HepG2 (cell line): Measurements from ENCODE around the gene TH. TPM values are rescaled to one million over a fixed set of nuclear protein-coding genes. Genes with fewer than 3 reads are reported as not detected.

Experiments
- CHD2 ChIP-seq: IDR thresholded peaks from 2 replicates; pipeline ENCODE4 v1.6.1; 2011; ENCODE audit warnings: low read depth, low read length, improper control_type of control experiment
- EHMT2 ChIP-seq: fragments of 200-600 bp; sonication (generic); IDR thresholded peaks from 2 replicates; pipeline ENCODE4 v1.7.0; 2017; ENCODE audit warnings: antibody characterized with exemption, low read depth, low read length, borderline replicate concordance
- FOXJ3 ChIP-seq: sonication (generic); formaldehyde crosslinking; IDR thresholded peaks from 2 replicates; pipeline ENCODE4 v1.4.0; 2020; ENCODE audit warnings: missing genetic modification reagents, mild to moderate bottlenecking, borderline replicate concordance
- HBP1 ChIP-seq: IDR thresholded peaks from 2 replicates; pipeline ENCODE4 v1.6.1; 2016; ENCODE audit warnings: low read depth, control low read depth
- KMT2B ChIP-seq: IDR thresholded peaks from 2 replicates; pipeline ENCODE4 v1.6.1; 2016; ENCODE audit warnings: missing genetic modification reagents, missing compliant biosample characterization
- MAF1 ChIP-seq: sonication (generic); formaldehyde crosslinking; IDR thresholded peaks from 2 replicates; pipeline ENCODE4 v1.5.0; 2020; ENCODE audit warnings: missing genetic modification reagents, borderline replicate concordance
- MEF2D ChIP-seq: sonication (generic); formaldehyde crosslinking; IDR thresholded peaks from 2 replicates; pipeline ENCODE4 v1.5.1; 2020; ENCODE audit warnings: mild to moderate bottlenecking, missing genetic modification reagents
- MTERF4 ChIP-seq: sonication (generic); formaldehyde crosslinking; IDR thresholded peaks from 2 replicates; pipeline ENCODE4 v1.8.0; 2023; ENCODE audit warnings: mild to moderate bottlenecking, missing genetic modification reagents
- NR3C1 ChIP-seq: sonication (generic); formaldehyde crosslinking; IDR thresholded peaks from 2 replicates; pipeline ENCODE4 v1.4.0; 2020; ENCODE audit warnings: missing genetic modification reagents
- RBAK ChIP-seq: sonication (generic); formaldehyde crosslinking; IDR thresholded peaks from 2 replicates; pipeline ENCODE4 v1.5.1; 2020; ENCODE audit warnings: mild to moderate bottlenecking, missing genetic modification reagents
- RELA ChIP-seq: sonication (generic); formaldehyde crosslinking; IDR thresholded peaks from 2 replicates; pipeline ENCODE4 v1.4.0; 2020; ENCODE audit warnings: missing genetic modification reagents
- SOX13 ChIP-seq, 3 experiments: fragments of 450-650 bp in 1 of 3; sonication (generic) in 1 of 3; formaldehyde crosslinking in 1 of 3; IDR thresholded peaks in 2 of 3; conservative IDR thresholded peaks in 1 of 3; 2 replicates each; pipeline versions ENCODE4 v1.5.0 to v1.6.1; 2016 to 2020; ENCODE audit warnings: antibody characterized with exemption in 1 of 3, mild to moderate bottlenecking in 1 of 3, missing compliant biosample characterization in 1 of 3, missing genetic modification reagents in 1 of 3, moderate library complexity in 1 of 3
- TBX3 ChIP-seq: fragments of 450-650 bp; IDR thresholded peaks from 2 replicates; pipeline ENCODE4 v1.6.1; 2017; ENCODE audit warnings: antibody characterized with exemption, mild to moderate bottlenecking, inconsistent platforms, borderline replicate concordance
- TRIM24 ChIP-seq: sonication (generic); formaldehyde crosslinking; IDR thresholded peaks from 2 replicates; pipeline ENCODE4 v1.8.0; 2022; ENCODE audit warnings: mild to moderate bottlenecking, missing genetic modification reagents
- ZHX1 ChIP-seq: sonication (generic); formaldehyde crosslinking; IDR thresholded peaks from 2 replicates; pipeline ENCODE4 v1.8.1; 2022; ENCODE audit warnings: low read depth, mild to moderate bottlenecking, missing genetic modification reagents
- ZMYM2 ChIP-seq: sonication (generic); formaldehyde crosslinking; IDR thresholded peaks from 2 replicates; pipeline ENCODE4 v1.8.0; 2022; ENCODE audit warnings: mild to moderate bottlenecking, missing genetic modification reagents
- ZNF12 ChIP-seq: sonication (generic); formaldehyde crosslinking; IDR thresholded peaks from 2 replicates; pipeline ENCODE4 v1.5.0; 2020; ENCODE audit warnings: missing genetic modification reagents
- ZNF253 ChIP-seq: sonication (generic); formaldehyde crosslinking; IDR thresholded peaks from 2 replicates; pipeline ENCODE4 v1.8.0; 2022; ENCODE audit warnings: mild to moderate bottlenecking, missing genetic modification reagents, borderline replicate concordance
- ZNF34 ChIP-seq: sonication (generic); formaldehyde crosslinking; IDR thresholded peaks from 2 replicates; pipeline ENCODE4 v1.4.0; 2020; ENCODE audit warnings: mild to moderate bottlenecking, missing genetic modification reagents, borderline replicate concordance
- ZNF569 ChIP-seq: sonication (generic); formaldehyde crosslinking; IDR thresholded peaks from 2 replicates; pipeline ENCODE4 v1.5.0; 2020; ENCODE audit warnings: mild to moderate bottlenecking, missing genetic modification reagents, moderate library complexity, borderline replicate concordance
- ZUFSP ChIP-seq: sonication (generic); formaldehyde crosslinking; IDR thresholded peaks from 2 replicates; pipeline ENCODE4 v1.9.0; 2021; ENCODE audit warnings: missing genetic modification reagents, mild to moderate bottlenecking, borderline replicate concordance
- polyA plus RNA-seq, 8 experiments: library from polyadenylated mRNA; depleted of rRNA in 3 of 8; stranded (reverse) in 7 of 8; unstranded in 1 of 8; fragments of >200 nt; fragmentation: Illumina TruSeq in 4 of 8; extraction: Trizol in 4 of 8; gene quantifications; 2 replicates each; pipeline versions ENCODE4 v1.2.1 to v1.2.3, GENCODE V29; 2011 to 2016; ENCODE audit warnings: low read depth in 4 of 8, missing spikeins in 1 of 8, mixed read lengths in 1 of 8; ENCODE audit not compliant: insufficient read depth in 1 of 8
- total RNA-seq, 5 experiments: library from RNA; depleted of rRNA; stranded (reverse); fragments of >200 nt; fragmentation: Illumina TruSeq; extraction: Trizol; gene quantifications; 2 replicates each; pipeline ENCODE4 v1.2.3, GENCODE V29; 2016; ENCODE audit warnings: low read depth in 1 of 5

The TH gene
- total and polyA plus RNA-seq, 2 of the 13 experiments (the other 11 are each of a cell fraction or from before 2014, with no cell fraction given) = 0.36 TPM; not detected in 1

GRCh38 chr11:2128511-2129307 is 42.9 kb downstream of the TH start (continued):
- TF ChIP-seq SOX13 (IDR thresholded peaks at IDR 0.05) (peak; percentile 26; the same call in 1 of the 2 replicates), SOX13 (CRISPR knock-in tag; conservative IDR thresholded peaks at IDR 0.05 in 1 of 2, IDR thresholded peaks at IDR 0.05 in 1 of 2) (no peak), KMT2B (CRISPR knock-in tag) (0 out of 2 replicates have a peak, but pooled peaks have one; percentile 22), CHD2 (no peak), HBP1 (CRISPR knock-in tag) (peak; percentile 32; the same call in 1 of the 2 replicates), NR3C1 (CRISPR knock-in tag) (no peak), FOXJ3 (CRISPR knock-in tag) (no peak), TBX3 (no peak), EHMT2 (no peak), MAF1 (CRISPR knock-in tag) (no peak), RELA (CRISPR knock-in tag) (no peak), ZNF253 (CRISPR knock-in tag) (peak; percentile 35; the same call in 1 of the 2 replicates), ZMYM2 (CRISPR knock-in tag) (no peak), MTERF4 (peak; percentile 19; the same call in 1 of the 2 replicates), RBAK (CRISPR knock-in tag) (0 out of 2 replicates have a peak, but pooled peaks have one; percentile 41), TRIM24 (CRISPR knock-in tag) (no peak), MEF2D (0 out of 2 replicates have a peak, but pooled peaks have one; percentile 32), ZUFSP (CRISPR knock-in tag) (no peak), ZNF569 (CRISPR knock-in tag) (peak; percentile 89), ZHX1 (CRISPR knock-in tag) (peak; percentile 8; the same call in 1 of the 2 replicates), ZNF34 (CRISPR knock-in tag) (no peak), ZNF12 (CRISPR knock-in tag) (no peak)
